B cell (primary cell): Measurements from ENCODE around the gene KRT79. TPM values are rescaled to one million over a fixed set of nuclear protein-coding genes. Genes with fewer than 3 reads are reported as not detected.

Source experiments
- ATAC-seq: fragments of 200-7000 bp; cut with Tn5 transposase; one replicate; pipeline ENCODE4 v1.10.0; 2021; ENCODE audit warnings: low read depth, mild to moderate bottlenecking, moderate number of reproducible peaks, moderate library complexity
- CTCF ChIA-PET: fragments of 350-600 bp; sonication (Branson Sonifier 250); formaldehyde crosslinking; loops from one replicate; lab custom pipeline; 2021; ENCODE audit warnings: antibody characterized with exemption, inconsistent platforms; lab: Charles Lee
- POLR2A ChIA-PET: fragments of 350-600 bp; sonication (Branson Sonifier 250); formaldehyde crosslinking; loops from one replicate; lab custom pipeline; 2021; ENCODE audit warnings: antibody characterized with exemption; lab: Charles Lee
- DNase-seq: peaks from one replicate; pipeline ENCODE4 v3.0.0; 2013
- H2AFZ ChIP-seq: 2 replicates; pipeline ENCODE4 v1.6.1; 2012; ENCODE audit warnings: mild to moderate bottlenecking, low read depth, low read length; ENCODE audit not compliant: insufficient read depth, poor library complexity, severe bottlenecking
- H3K27ac ChIP-seq, 2 donors: 1 replicate in 1 of 2; 2 replicates in 1 of 2; pipeline ENCODE4 v1.5.1; 2012 to 2013; ENCODE audit warnings: low read length in 2 of 2, mild to moderate bottlenecking in 2 of 2, moderate library complexity in 1 of 2
- H3K27me3 ChIP-seq, 4 experiments: fragments of 200-600 bp in 1 of 4; sonication (generic) in 1 of 4; replicated peaks in 1 of 4; 1 replicate in 2 of 4; 2 replicates in 2 of 4; pipeline versions ENCODE4 v1.6.1 to v1.7.0; 2013 to 2016; ENCODE audit warnings: low read length in 3 of 4, mild to moderate bottlenecking in 2 of 4, mixed read lengths in 1 of 4, moderate library complexity in 1 of 4; ENCODE audit not compliant: insufficient read depth in 4 of 4, control insufficient read depth in 3 of 4; ENCODE audit errors: control extremely low read depth in 1 of 4
- H3K36me3 ChIP-seq, 2 experiments: replicated peaks in 1 of 2; 1 replicate in 1 of 2; 2 replicates in 1 of 2; pipeline versions ENCODE4 v1.6.1 to v1.7.1; 2013; ENCODE audit warnings: low read length in 1 of 2; ENCODE audit not compliant: insufficient read depth in 2 of 2, control insufficient read depth in 1 of 2; ENCODE audit errors: control extremely low read depth in 1 of 2, extremely low read depth in 1 of 2
- H3K4me1 ChIP-seq, 2 donors: fragments of 200-600 bp in 1 of 2; sonication (generic) in 1 of 2; 1 replicate in 1 of 2; 2 replicates in 1 of 2; pipeline versions ENCODE4 v1.5.1 to v1.6.1; 2013 to 2017; ENCODE audit warnings: low read length in 2 of 2; ENCODE audit not compliant: control insufficient read depth in 2 of 2, insufficient read depth in 2 of 2
- H3K4me2 ChIP-seq: replicated peaks from 2 replicates; pipeline ENCODE3; 2012; ENCODE audit warnings: mild to moderate bottlenecking, low read depth, low read length; ENCODE audit not compliant: poor library complexity, severe bottlenecking
- H3K4me3 ChIP-seq, 5 experiments: fragments of 200-600 bp in 1 of 5; sonication (generic) in 1 of 5; 1 replicate in 3 of 5; 2 replicates in 2 of 5; pipeline versions ENCODE4 v1.5.1 to v1.7.0; 2011 to 2016; ENCODE audit warnings: low read length in 4 of 5, mild to moderate bottlenecking in 4 of 5, low read depth in 2 of 5, control low read depth in 1 of 5, moderate library complexity in 1 of 5; ENCODE audit not compliant: insufficient read depth in 1 of 5; ENCODE audit errors: control extremely low read depth in 1 of 5, extremely low read depth in 1 of 5
- H3K79me2 ChIP-seq: fragments of 200-600 bp; sonication (generic); one replicate; pipeline ENCODE4 v1.6.0; 2016; ENCODE audit warnings: low read length; ENCODE audit not compliant: control insufficient read depth, insufficient read depth
- H3K9ac ChIP-seq: fragments of 200-600 bp; sonication (generic); 2 replicates; pipeline ENCODE4 v1.6.1; 2017; ENCODE audit warnings: mild to moderate bottlenecking, low read length, moderate library complexity
- H3K9me3 ChIP-seq, 3 donors: one replicate each; pipeline versions ENCODE4 v1.6.1 to v1.7.1; 2013; ENCODE audit warnings: low read length in 2 of 3; ENCODE audit not compliant: control insufficient read depth in 2 of 3, insufficient read depth in 1 of 3; ENCODE audit errors: control extremely low read depth in 1 of 3
- H4K20me1 ChIP-seq: 2 replicates; pipeline ENCODE4 v1.6.0; 2012; ENCODE audit warnings: mild to moderate bottlenecking, low read length; ENCODE audit not compliant: insufficient read depth, control insufficient read depth, poor library complexity, severe bottlenecking
- H3K27ac Mint-ChIP-seq: one replicate; pipeline ENCODE4 v1.8.0; 2021; ENCODE audit warnings: mixed read lengths
- H3K27me3 Mint-ChIP-seq: one replicate; pipeline ENCODE4 v1.8.0; 2021; ENCODE audit warnings: mixed read lengths
- H3K4me1 Mint-ChIP-seq: one replicate; pipeline ENCODE4 v1.8.0; 2021; ENCODE audit warnings: mixed read lengths
- H3K4me3 Mint-ChIP-seq: one replicate; pipeline ENCODE4 v1.8.0; 2021; ENCODE audit warnings: mixed read lengths
- H3K9me3 Mint-ChIP-seq: one replicate; pipeline ENCODE4 v1.8.0; 2022; ENCODE audit warnings: mixed read lengths; ENCODE audit not compliant: insufficient read depth
- CTCF ChIP-seq: fragments of 200-600 bp; IDR thresholded peaks from one replicate; pipeline ENCODE4 v1.8.0; 2022; ENCODE audit warnings: antibody characterized with exemption, mild to moderate bottlenecking
- EZH2 ChIP-seq: IDR thresholded peaks from 2 replicates; pipeline ENCODE4 v1.6.1; 2012; ENCODE audit warnings: borderline replicate concordance, low read depth, mild to moderate bottlenecking, moderate library complexity, low read length; ENCODE audit not compliant: insufficient read depth, poor library complexity, severe bottlenecking
- WGBS: methylation state at CpG from one replicate; pipeline ENCODE4 v1.1.5; 2013; ENCODE audit warnings: missing lambda C conversion rate; ENCODE audit not compliant: insufficient coverage; 5-methylcytosine and 5-hydroxymethylcytosine counted together
- intact Hi-C: fragments of 100-400 bp; cut with micrococcal nuclease; formaldehyde crosslinking; loops from one replicate; pipeline ENCODE4 v1.10.0; 2022
- polyA plus RNA-seq: library from polyadenylated mRNA; depleted of rRNA; stranded (reverse); fragments of >200 nt; gene quantifications from 2 replicates; pipeline ENCODE4 v1.2.3, GENCODE V29; 2012
- total RNA-seq, 2 donors: library from RNA; stranded (reverse); fragments of 120-200 nt in 1 of 2; gene quantifications; 1 replicate in 1 of 2; 2 replicates in 1 of 2; pipeline versions ENCODE4 v1.2.3 to v1.2.4, GENCODE V29; 2013 to 2022

Gene KRT79
- total and polyA plus RNA-seq, 2 donors (not counting 1 experiment from before 2014, with no cell fraction given): not detected

DNA sequence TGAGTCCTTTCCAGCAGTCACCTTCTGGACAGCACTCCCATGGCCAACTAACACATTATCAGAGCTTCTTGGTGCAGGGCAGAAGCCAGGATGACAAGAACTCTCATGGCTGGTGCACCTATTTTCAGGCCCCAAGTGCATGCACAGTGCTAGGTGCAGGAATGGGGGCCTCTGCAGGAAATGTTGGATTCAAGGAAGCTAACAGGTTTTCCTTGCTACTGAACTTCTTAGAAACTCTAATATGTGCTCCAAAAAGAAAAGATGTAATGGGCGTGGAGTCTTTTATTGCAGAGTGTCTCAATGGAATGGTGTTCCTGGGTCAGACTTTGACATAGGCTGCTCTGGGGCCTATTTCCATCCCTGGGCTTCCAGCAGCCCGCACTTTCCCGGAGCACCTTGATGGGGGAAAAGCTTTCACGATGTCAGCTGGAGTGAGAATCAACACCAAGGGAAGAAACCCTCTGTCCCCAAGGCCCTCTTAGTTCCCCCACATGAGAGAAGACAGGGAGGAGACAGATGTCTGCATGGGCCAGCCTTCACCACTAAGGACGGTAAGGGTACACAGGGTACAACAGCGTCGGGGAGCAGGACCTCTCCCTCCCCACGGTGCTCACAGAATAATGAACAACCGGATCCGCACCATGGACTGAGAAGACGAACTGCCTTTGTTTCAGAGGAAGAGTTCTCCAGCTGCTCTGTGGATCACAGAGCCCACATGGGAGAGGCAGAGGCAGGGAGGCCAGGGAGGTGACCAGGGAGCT is 45.1 kb downstream of the KRT79 start:
- ChIA-PET POLR2A (no interaction called here), CTCF (no interaction called here)
- no peaks in the 10 kb centered on the region for H3K36me3 ChIP-seq
- DNase-seq: no peak
- no peak for TF ChIP-seq CTCF
- no peak for TF ChIP-seq EZH2
- H3K9ac ChIP-seq: no peak overlapping the region
- no peak overlapping the region for H3K27ac ChIP-seq
- H3K4me2 ChIP-seq: no peak overlapping the region
- H4K20me1 ChIP-seq: no peaks in the 10 kb centered on the region
- no peak overlapping the region for H2AFZ ChIP-seq
- H3K79me2 ChIP-seq: no peaks in the 10 kb centered on the region
- Mint-ChIP-seq H3K9me3 (peaks cover 2% of the 10 kb centered on the region), H3K4me1 (no peaks in the 10 kb centered on the region), H3K4me3 (no peak overlapping the region), H3K27me3 (peaks cover 44% of the 10 kb centered on the region), H3K27ac (no peak overlapping the region)
- peaks cover 0 to 5% (median 0%) of the 10 kb centered on the region in 3 donors for H3K9me3 ChIP-seq
- intact Hi-C loops: no loop called here
- no peaks in the 10 kb centered on the region for H3K4me1 ChIP-seq
- 100% methylated on average over 4 of the region's 11 CpGs for WGBS
- H3K4me3 ChIP-seq: no peak overlapping the region
- no peak for ATAC-seq
- peaks cover 0 to 13% (median 5%) of the 10 kb centered on the region in 4 experiments for H3K27me3 ChIP-seq

DNA sequence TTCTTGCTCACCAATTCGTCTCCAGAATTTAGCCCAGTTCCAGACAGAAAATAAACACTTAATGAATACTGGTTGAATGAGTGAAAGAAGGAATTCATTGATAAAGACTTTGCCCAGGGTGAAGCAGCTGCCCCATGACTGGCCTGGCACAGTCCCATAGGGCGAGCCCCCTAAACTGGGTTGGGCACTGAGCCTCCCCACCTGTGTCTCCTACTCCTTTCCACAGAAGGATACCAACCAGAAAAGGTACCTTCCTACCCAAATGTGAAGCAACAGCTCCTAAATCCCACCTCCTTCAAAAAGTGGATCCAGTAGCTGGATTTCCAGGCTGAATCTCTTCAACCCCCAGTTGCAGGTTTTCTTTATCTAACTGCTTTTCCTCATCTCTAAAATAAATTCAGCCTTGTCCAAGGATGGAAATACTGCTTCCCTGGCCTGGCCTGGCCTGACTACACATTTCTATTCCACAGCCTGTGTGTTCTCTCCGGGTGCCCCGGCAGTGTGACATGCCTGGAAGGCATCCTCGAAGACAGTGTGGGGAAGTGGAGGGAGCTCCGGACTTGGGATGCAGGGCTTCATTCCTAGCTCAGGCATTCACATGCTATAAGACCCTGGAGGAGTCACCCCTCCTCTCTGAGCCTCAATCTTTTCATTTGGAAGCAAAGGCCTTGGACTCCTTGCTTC is 45.8 kb downstream of the KRT79 start:
- no peak overlapping the region for H3K4me2 ChIP-seq
- H2AFZ ChIP-seq: no peak overlapping the region
- CTCF ChIA-PET: no interaction called here
- intact Hi-C loops: no loop called here
- TF ChIP-seq CTCF: no peak
- TF ChIP-seq EZH2: no peak
- ATAC-seq (no peak), DNase-seq (no peak)
- no peak overlapping the region for H3K4me3 ChIP-seq
- Mint-ChIP-seq H3K27ac (no peak overlapping the region), H3K9me3 (peaks cover 2% of the 10 kb centered on the region), H3K4me1 (no peaks in the 10 kb centered on the region), H3K4me3 (no peak overlapping the region), H3K27me3 (peaks cover 47% of the 10 kb centered on the region)
- H3K4me1 ChIP-seq: no peaks in the 10 kb centered on the region
- H3K9ac ChIP-seq: no peak overlapping the region
- no peaks in the 10 kb centered on the region for H4K20me1 ChIP-seq
- POLR2A ChIA-PET: no interaction called here
- peaks cover 0 to 5% (median 0%) of the 10 kb centered on the region in 3 donors for H3K9me3 ChIP-seq
- peaks cover 0 to 13% (median 5%) of the 10 kb centered on the region in 4 experiments for H3K27me3 ChIP-seq
- no peaks in the 10 kb centered on the region for H3K36me3 ChIP-seq
- H3K27ac ChIP-seq: no peak overlapping the region
- 67% methylated on average over 1 of the region's 6 CpGs for WGBS
- no peaks in the 10 kb centered on the region for H3K79me2 ChIP-seq
